Fibroblast of lung (primary cell): ENCODE results near the gene DLX2. TPM values are rescaled to one million over a fixed set of nuclear protein-coding genes. Genes with fewer than 3 reads are reported as not detected.

Source experiments
- DNase-seq, 2 donors: peaks; one replicate each; pipeline versions ENCODE4 v3.0.0 to v3.0.0-alpha.2; 2010; ENCODE audit warnings: low read depth in 2 of 2
- H2AFZ ChIP-seq: 2 replicates; pipeline ENCODE4 v1.5.1; 2012; ENCODE audit warnings: low read length, control low read depth, inconsistent platforms
- H3K27ac ChIP-seq: 2 replicates; pipeline ENCODE4 v1.5.1; 2011; ENCODE audit warnings: low read length, control low read depth; ENCODE audit not compliant: insufficient read depth
- H3K27me3 ChIP-seq: 2 replicates; pipeline ENCODE4 v1.5.1; 2011; ENCODE audit warnings: mild to moderate bottlenecking, low read length; ENCODE audit not compliant: control insufficient read depth, insufficient read depth
- H3K36me3 ChIP-seq: 2 replicates; pipeline ENCODE4 v1.5.1; 2011; ENCODE audit warnings: low read length; ENCODE audit not compliant: control insufficient read depth, insufficient read depth
- H3K4me1 ChIP-seq: 2 replicates; pipeline ENCODE4 v1.5.1; 2011; ENCODE audit warnings: low read length; ENCODE audit not compliant: control insufficient read depth, insufficient read depth; ENCODE audit errors: extremely low read depth
- H3K4me2 ChIP-seq: 2 replicates; pipeline ENCODE4 v1.5.1; 2011; ENCODE audit warnings: low read length, control low read depth; ENCODE audit not compliant: insufficient read depth; ENCODE audit errors: extremely low read depth
- H3K4me3 ChIP-seq, 4 experiments: fragments of 200-600 bp in 1 of 4; sonication (generic) in 1 of 4; replicated peaks in 1 of 4; 2 replicates each; pipeline ENCODE4 v1.5.1; 2011 to 2016; ENCODE audit warnings: low read length in 4 of 4, low read depth in 3 of 4, mild to moderate bottlenecking in 3 of 4, control low read depth in 2 of 4, inconsistent platforms in 1 of 4, mixed read lengths in 1 of 4; ENCODE audit not compliant: insufficient read depth in 1 of 4; ENCODE audit errors: control extremely low read depth in 1 of 4
- H3K79me2 ChIP-seq: 2 replicates; pipeline ENCODE4 v1.5.1; 2012; ENCODE audit warnings: mild to moderate bottlenecking, low read length, inconsistent platforms; ENCODE audit not compliant: control insufficient read depth, insufficient read depth
- H3K9ac ChIP-seq: 2 replicates; pipeline ENCODE4 v1.5.1; 2011; ENCODE audit warnings: mild to moderate bottlenecking, low read length, control low read depth; ENCODE audit not compliant: insufficient read depth
- H3K9me3 ChIP-seq: 2 replicates; pipeline ENCODE4 v1.5.1; 2012; ENCODE audit warnings: low read depth, low read length; ENCODE audit not compliant: control insufficient read depth, insufficient read depth
- H4K20me1 ChIP-seq: 2 replicates; pipeline ENCODE4 v1.5.1; 2011; ENCODE audit warnings: low read length; ENCODE audit not compliant: control insufficient read depth, insufficient read depth; ENCODE audit errors: extremely low read depth
- CTCF ChIP-seq, 2 donors: IDR thresholded peaks in 1 of 2; conservative IDR thresholded peaks in 1 of 2; 1 replicate in 1 of 2; 2 replicates in 1 of 2; pipeline ENCODE4 v1.5.1; 2011 to 2012; ENCODE audit warnings: low read length in 2 of 2, control low read depth in 1 of 2, inconsistent platforms in 1 of 2, low read depth in 1 of 2, mild to moderate bottlenecking in 1 of 2
- EZH2 ChIP-seq: IDR thresholded peaks from 2 replicates; pipeline ENCODE4 v1.5.1; 2012; ENCODE audit warnings: low read length, control low read depth, mild to moderate bottlenecking; ENCODE audit errors: missing control alignments
- polyA plus RNA-seq, 2 donors: library from polyadenylated mRNA; depleted of rRNA in 1 of 2; stranded (reverse) in 1 of 2; unstranded in 1 of 2; fragments of >200 nt; gene quantifications; 2 replicates each; pipeline ENCODE4 v1.2.1, GENCODE V29; 2011 to 2012; ENCODE audit warnings: missing spikeins in 1 of 2
- total RNA-seq: library from RNA; depleted of rRNA; stranded (reverse); fragments of >200 nt; gene quantifications from 2 replicates; pipeline ENCODE4 v1.2.1, GENCODE V29; 2014

Gene DLX2
- total and polyA plus RNA-seq, 2 donors (not counting 1 experiment from before 2014, with no cell fraction given) = not detected

- TF ChIP-seq CTCF (conservative IDR thresholded peaks at IDR 0.05 in 1 of 2, IDR thresholded peaks at IDR 0.05 in 1 of 2; ENCODE audit: low read depth in 1 of 2, low read length in 2 of 2) (no peak), EZH2 (peak; percentile 33)
- Histone ChIP-seq H3K9ac (peak overlapping the region; percentile 10), H2AFZ (no peak overlapping the region), H3K9me3 (no peaks in the 10 kb centered on the region), H3K79me2 (no peaks in the 10 kb centered on the region), H4K20me1 (no peaks in the 10 kb centered on the region), H3K4me2 (peak overlapping the region; percentile 54), H3K4me3 (no peak overlapping the region), H3K4me1 (peaks cover 18% of the 10 kb centered on the region), H3K36me3 (no peaks in the 10 kb centered on the region), H3K27ac (no peak overlapping the region), H3K27me3 (peaks cover 4% of the 10 kb centered on the region)
- DNase-seq = no peak
Measured at GRCh38 chr2:172100080-172100934, 2.4 kb downstream of the DLX2 start.

DNA sequence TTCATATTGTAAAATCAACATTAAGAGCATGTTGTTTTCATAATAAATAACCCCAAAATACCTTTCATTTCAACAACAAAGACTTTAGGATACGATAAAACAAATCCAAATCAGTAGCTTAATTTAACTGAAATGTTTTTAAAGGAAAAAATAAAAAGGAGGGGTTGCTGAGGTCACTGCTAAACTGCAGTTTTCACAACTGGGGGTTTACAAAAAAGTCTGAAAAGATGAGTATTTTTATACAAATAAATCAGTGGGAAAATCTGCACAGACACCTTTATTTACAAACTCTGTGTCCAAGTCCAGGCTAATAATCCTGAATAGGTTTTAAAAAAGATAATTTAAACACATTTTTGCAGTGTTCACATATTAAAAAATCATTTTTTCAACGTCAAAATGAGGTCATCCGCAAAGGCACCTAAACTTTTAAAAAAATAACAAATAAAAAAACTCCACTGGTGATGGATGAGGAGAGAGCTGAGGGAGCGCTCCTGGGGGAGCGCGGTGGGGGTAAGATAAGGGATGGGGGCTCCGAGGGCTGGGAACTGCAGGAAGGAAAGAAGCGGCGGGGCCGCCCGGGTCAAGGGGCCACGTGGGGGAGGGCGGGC is 3.1 kb downstream of the DLX2 start:
- Histone ChIP-seq H3K9me3 (no peaks in the 10 kb centered on the region), H3K79me2 (no peaks in the 10 kb centered on the region), H3K4me1 (peaks cover 18% of the 10 kb centered on the region), H4K20me1 (no peaks in the 10 kb centered on the region), H3K36me3 (no peaks in the 10 kb centered on the region), H3K4me3 (peak overlapping the region; percentile 30 to 59 (median 40)), H2AFZ (no peak overlapping the region), H3K27ac (peak overlapping the region; percentile 56), H3K27me3 (peaks cover 5% of the 10 kb centered on the region), H3K4me2 (peak overlapping the region; percentile 58), H3K9ac (peak overlapping the region; percentile 40)
- no peak for DNase-seq
- no peak for TF ChIP-seq EZH2
- TF ChIP-seq CTCF (conservative IDR thresholded peaks at IDR 0.05 in 1 of 2, IDR thresholded peaks at IDR 0.05 in 1 of 2; ENCODE audit: low read depth in 1 of 2, low read length in 2 of 2) = no peak

DNA sequence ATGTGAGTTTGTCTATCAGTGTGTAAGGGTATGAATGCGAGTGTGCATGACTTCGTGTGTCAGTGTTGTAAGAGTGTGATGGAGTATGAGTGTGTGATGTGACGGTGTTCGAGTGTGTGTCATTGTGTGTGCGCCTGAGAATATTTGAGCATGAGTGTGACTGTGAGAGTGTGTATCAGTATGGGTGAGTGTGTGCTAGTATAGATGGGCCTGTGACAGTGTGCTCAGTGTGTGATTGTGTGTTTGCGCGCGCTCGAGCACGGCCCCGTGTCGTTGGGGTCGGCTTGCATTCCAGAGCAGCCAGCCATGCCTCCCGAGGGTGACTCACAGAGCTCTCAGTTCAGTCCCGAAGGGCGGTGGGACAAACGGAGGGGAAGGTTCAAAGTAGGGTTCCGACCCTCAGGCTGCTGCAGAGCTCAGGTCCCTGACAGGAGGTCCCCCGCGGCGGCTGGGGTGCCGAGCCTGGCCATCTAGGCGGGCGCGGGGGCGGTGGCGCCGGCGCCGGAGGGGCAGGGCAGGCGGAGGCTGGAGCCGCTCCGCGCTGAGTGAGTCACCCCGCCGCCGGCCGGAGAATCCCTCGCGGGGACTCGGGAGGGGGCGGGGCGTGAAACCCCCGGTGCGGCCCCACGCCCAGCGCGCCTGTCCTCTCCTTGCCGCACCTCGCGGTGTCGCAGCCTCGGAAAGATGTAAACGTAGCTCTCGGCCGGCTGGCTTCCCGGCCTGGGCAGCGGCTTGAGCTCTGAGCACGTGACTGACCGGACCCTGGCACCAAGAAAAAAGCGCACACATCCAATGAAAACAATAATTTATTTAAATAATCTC is 3.8 kb downstream of the DLX2 start:
- Histone ChIP-seq H2AFZ (peak overlapping the region; percentile 65), H3K4me2 (peak overlapping the region; percentile 77), H3K27ac (peak overlapping the region; percentile 56), H3K36me3 (no peaks in the 10 kb centered on the region), H3K9me3 (no peaks in the 10 kb centered on the region), H3K4me1 (peaks cover 18% of the 10 kb centered on the region), H3K9ac (peak overlapping the region; percentile 40), H3K79me2 (no peaks in the 10 kb centered on the region), H4K20me1 (no peaks in the 10 kb centered on the region), H3K4me3 (peak overlapping the region; percentile 30 to 59 (median 42)), H3K27me3 (peaks cover 10% of the 10 kb centered on the region)
- peak in 1 of 2 donors; percentile 76 for DNase-seq
- no peak for TF ChIP-seq EZH2
- TF ChIP-seq CTCF (conservative IDR thresholded peaks at IDR 0.05 in 1 of 2, IDR thresholded peaks at IDR 0.05 in 1 of 2; ENCODE audit: low read depth in 1 of 2, low read length in 2 of 2) = no peak
